ENCODE data around the gene OR8D2. TPM values are rescaled to one million over a fixed set of nuclear protein-coding genes. Genes with fewer than 3 reads are reported as not detected.
"Not testable (repeated sequence)": the region's sequence is repeated elsewhere in the genome, so short reads cannot be mapped to it uniquely, and the experiment has no call there.

The OR8D2 gene
- total RNA-seq, 1 donor from 2014 or later: not detected

GRCh38 chr11:124297921-124298320 lies 22.1 kb downstream of the OR8D2 start:
- ATAC-seq: no peak
- intact Hi-C loops (cut with micrococcal nuclease): no loop called here

GRCh38 chr11:124296016-124296415 lies 24.0 kb downstream of the OR8D2 start:
- no peak for ATAC-seq
- intact Hi-C loops (cut with micrococcal nuclease): no loop called here
- no peak for DNase-seq

More at GRCh38 chr11:124297921-124298320, 22.1 kb downstream of the OR8D2 start:
- DNase-seq: no peak

GRCh38 chr11:124294687-124295086 lies 25.3 kb downstream of the OR8D2 start:
- no peak for ATAC-seq
- DNase-seq: no peak
- intact Hi-C loops (cut with micrococcal nuclease): no loop called here

- ATAC-seq (no peak), DNase-seq (no peak)
- intact Hi-C loops (cut with micrococcal nuclease): no loop called here
Observed at GRCh38 chr11:124285610-124286344, 34.2 kb downstream of the OR8D2 start.

- ATAC-seq (no peak), DNase-seq (no peak)
- intact Hi-C loops (cut with micrococcal nuclease): no loop called here
Observed at GRCh38 chr11:124278261-124278660, 41.7 kb downstream of the OR8D2 start.

GRCh38 chr11:124277804-124278203 lies 42.2 kb downstream of the OR8D2 start:
- DNase-seq (no peak), ATAC-seq (no peak)
- intact Hi-C loops (cut with micrococcal nuclease): no loop called here

GRCh38 chr11:124277207-124277606 lies 42.8 kb downstream of the OR8D2 start:
- no peak for DNase-seq
- no peak for ATAC-seq
- intact Hi-C loops (cut with micrococcal nuclease): no loop called here

- DNase-seq (no peak), ATAC-seq (no peak)
- intact Hi-C loops (cut with micrococcal nuclease): no loop called here
Observed at GRCh38 chr11:124276081-124276480, 43.9 kb downstream of the OR8D2 start.

GRCh38 chr11:124274000-124274399 lies 46.0 kb downstream of the OR8D2 start:
- DNase-seq: no peak
- intact Hi-C loops (cut with micrococcal nuclease): no loop called here
- no peak for ATAC-seq

GRCh38 chr11:124270886-124271285 lies 49.1 kb downstream of the OR8D2 start:
- DNase-seq; intact Hi-C loops (cut with micrococcal nuclease); ATAC-seq: not testable (repeated sequence)

Other genes starting within 250 kb of the OR8D2 start
- gene VWA5A, start 204.7 kb downstream of the OR8D2 start, total RNA-seq: 2.8 TPM
- gene OR10D3, start 136.9 kb downstream of the OR8D2 start, total RNA-seq: not detected
- gene OR8G1, start 79.1 kb downstream of the OR8D2 start, total RNA-seq: not detected
- not detected for gene OR8G5, start 63.8 kb downstream of the OR8D2 start, total RNA-seq
- not detected for gene OR8D1, start 6.2 kb downstream of the OR8D2 start, total RNA-seq
- gene OR8B2, start 64.3 kb upstream of the OR8D2 start, total RNA-seq: not detected
- not detected for gene OR8B3, start 78.8 kb upstream of the OR8D2 start, total RNA-seq
- gene OR8B4, start 104.7 kb upstream of the OR8D2 start, total RNA-seq: not detected
- gene OR8B8, start 125.5 kb upstream of the OR8D2 start, total RNA-seq: not detected
- gene OR8B12, start 223.5 kb upstream of the OR8D2 start, total RNA-seq: not detected
- not detected for gene OR8A1, start 249.8 kb upstream of the OR8D2 start, total RNA-seq

Data from left ventricle myocardium superior (tissue), 1 donor.